Erythroblast (primary cell): ENCODE results near the gene ETV3.

ENCODE experiments used
- GATA1 ChIP-seq: IDR thresholded peaks from 2 replicates; pipeline ENCODE4 v1.6.1; 2011; ENCODE audit warnings: low read depth, mild to moderate bottlenecking, control low read depth, low read length, moderate library complexity
- POLR2A ChIP-seq: IDR thresholded peaks from 2 replicates; pipeline ENCODE4 v1.6.1; 2011; ENCODE audit warnings: mild to moderate bottlenecking, low read length

DNA sequence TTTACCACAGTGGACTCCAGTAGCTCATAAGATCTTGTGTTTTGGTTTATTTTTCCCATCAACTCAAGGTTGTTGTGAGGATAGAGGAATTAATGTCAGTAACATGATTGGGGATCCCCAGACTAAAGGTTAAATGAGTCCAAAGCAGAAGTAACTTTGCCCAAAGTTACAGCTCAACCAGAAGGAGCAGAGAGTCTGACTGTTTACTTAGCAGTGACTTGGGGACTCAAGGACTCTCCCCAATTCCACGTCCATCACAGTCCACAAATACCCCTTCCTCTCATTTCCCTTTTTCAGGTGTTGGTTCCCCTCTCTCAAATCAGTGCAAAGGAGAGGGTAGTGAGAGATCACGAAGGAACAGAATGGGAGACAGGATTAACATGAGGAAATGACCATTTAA lies 4.0 kb upstream of the ETV3 start:
- TF ChIP-seq POLR2A (no peak), GATA1 (no peak)
